Right lobe of liver (tissue), 6 donors: ENCODE results near the gene NVL. TPM values are rescaled to one million over a fixed set of nuclear protein-coding genes. Genes with fewer than 3 reads are reported as not detected.
A peak's percentile ranks its signal among the peaks of the same experiment; 100 is the strongest.

Experiments
- ATAC-seq, 4 donors: fragments of 200-7000 bp; cut with Tn5 transposase; one replicate each; pipeline ENCODE4 v1.9.1; 2020; ENCODE audit warnings: mild to moderate bottlenecking in 4 of 4, moderate library complexity in 4 of 4
- DNase-seq, 3 donors: peaks; one replicate each; pipeline ENCODE4 v3.0.0-alpha.2; 2020
- H3K27ac ChIP-seq, 3 donors: fragments of 200-600 bp; one replicate each; pipeline ENCODE4 v1.8.0; 2022
- H3K27me3 ChIP-seq, 2 donors: fragments of 200-600 bp; one replicate each; pipeline ENCODE4 v1.8.0; 2022
- H3K36me3 ChIP-seq, 4 donors: fragments of 200-600 bp; sonication (generic) in 1 of 4; one replicate each; pipeline versions ENCODE4 v1.5.1 to v1.8.0; 2017 to 2022; ENCODE audit warnings: control low read depth in 1 of 4
- H3K4me1 ChIP-seq, 4 donors: fragments of 200-600 bp; sonication (generic) in 1 of 4; one replicate each; pipeline versions ENCODE4 v1.5.1 to v1.8.0; 2017 to 2022; ENCODE audit warnings: control low read depth in 1 of 4
- H3K4me3 ChIP-seq, 3 donors: fragments of 200-600 bp; one replicate each; pipeline ENCODE4 v1.8.0; 2022
- H3K9me3 ChIP-seq, 4 donors: fragments of 200-600 bp; sonication (generic) in 1 of 4; one replicate each; pipeline versions ENCODE4 v1.5.1 to v1.8.0; 2017 to 2022; ENCODE audit warnings: control low read depth in 1 of 4
- CTCF ChIP-seq, 4 donors: fragments of 200-600 bp in 3 of 4; fragments of 450-650 bp in 1 of 4; IDR thresholded peaks; one replicate each; pipeline versions ENCODE4 v1.5.1 to v1.8.0; 2016 to 2022; ENCODE audit warnings: antibody characterized with exemption in 4 of 4, mild to moderate bottlenecking in 2 of 4
- POLR2A ChIP-seq: fragments of 450-650 bp; IDR thresholded peaks from one replicate; pipeline ENCODE4 v1.6.1; 2017; ENCODE audit warnings: antibody characterized with exemption, mild to moderate bottlenecking
- WGBS: methylation state at CpG from one replicate; pipeline ENCODE4 v1.1.6; 2018; ENCODE audit warnings: low coverage, low lambda C conversion rate; ENCODE audit not compliant: insufficient coverage; ENCODE audit errors: missing lambda C conversion rate; 5-methylcytosine and 5-hydroxymethylcytosine counted together
- intact Hi-C, 2 donors: fragments of 100-400 bp; cut with DNase I; formaldehyde crosslinking; loops; one replicate each; pipeline versions ENCODE4 v1.11.2 to v1.14.1; 2022
- total RNA-seq, 6 experiments: library from RNA; depleted of rRNA in 2 of 6; stranded (reverse); fragments of >200 nt in 2 of 6; fragmentation: NEBNext Ultra II Directional in 3 of 6; extraction: Animal tissue kit (Norgen Biotek cat#: 25700) in 3 of 6; gene quantifications; one replicate each; pipeline versions ENCODE4 v1.1.0 to v1.2.4, GENCODE V29; 2016 to 2023
- donor health status: DM: no; HTN: yes; CAD: no.
- donor health status: DM: no; HTN: no; CAD: no.
- donor health status: DM: no; HTN: no; CAD: no.
- donor health status: DM: no; HTN: yes; CAD: no.
- donor health status: DM: no; HTN: yes; CAD: no.

NVL gene
- total RNA-seq, 6 experiments from 2014 or later, result 4.5 to 8.9 (median 6.8) TPM

GRCh38 chr1:224273641-224274040 lies 56.3 kb downstream of the NVL start:
- ATAC-seq, result peak in 1 of 4 donors; percentile 53
- TF ChIP-seq POLR2A, result no peak
- TF ChIP-seq CTCF (IDR thresholded peaks at IDR 0.05), result no peak
- no peak overlapping the region for H3K4me3 ChIP-seq
- no peaks in the 10 kb centered on the region for H3K4me1 ChIP-seq
- intact Hi-C loops, result no loop called here
- 80% methylated on average over 2 of the region's 2 CpGs for WGBS
- no peaks in the 10 kb centered on the region for H3K27me3 ChIP-seq
- no peak overlapping the region for H3K27ac ChIP-seq
- peaks cover 0 to 13% (median 6%) of the 10 kb centered on the region in 4 donors for H3K36me3 ChIP-seq
- no peak for DNase-seq
- peaks cover 0 to 2% (median 0%) of the 10 kb centered on the region in 4 donors for H3K9me3 ChIP-seq

- peaks cover 0 to 19% (median 8%) of the 10 kb centered on the region in 4 donors for H3K36me3 ChIP-seq
- H3K4me3 ChIP-seq, result no peak overlapping the region
- no peak overlapping the region for H3K27ac ChIP-seq
- no peaks in the 10 kb centered on the region for H3K4me1 ChIP-seq
- H3K27me3 ChIP-seq, result no peaks in the 10 kb centered on the region
- 80% methylated on average over 3 of the region's 3 CpGs for WGBS
- no peak for DNase-seq
- no peak for ATAC-seq
- H3K9me3 ChIP-seq, result peaks cover 0 to 2% (median 0%) of the 10 kb centered on the region in 4 donors
- TF ChIP-seq CTCF (IDR thresholded peaks at IDR 0.05), result no peak
- TF ChIP-seq POLR2A, result no peak
- intact Hi-C loops, result no loop called here
Measured at GRCh38 chr1:224271106-224271505, 58.9 kb downstream of the NVL start.

GRCh38 chr1:224267925-224268324 lies 62.0 kb downstream of the NVL start:
- DNase-seq (no peak), ATAC-seq (no peak)
- intact Hi-C loops, result no loop called here
- Histone ChIP-seq H3K9me3 (peaks cover 0 to 2% (median 0%) of the 10 kb centered on the region in 4 donors), H3K36me3 (peaks cover 0 to 6% (median 3%) of the 10 kb centered on the region in 4 donors), H3K27me3 (no peaks in the 10 kb centered on the region), H3K4me1 (no peaks in the 10 kb centered on the region), H3K4me3 (no peak overlapping the region), H3K27ac (no peak overlapping the region)
- no peak for TF ChIP-seq POLR2A
- TF ChIP-seq CTCF (IDR thresholded peaks at IDR 0.05), result no peak
- WGBS, result 96% methylated on average over 4 of the region's 4 CpGs

GRCh38 chr1:224266915-224267856 lies 62.8 kb downstream of the NVL start:
- no peak overlapping the region for H3K4me3 ChIP-seq
- DNase-seq (no peak), ATAC-seq (no peak)
- no peaks in the 10 kb centered on the region for H3K4me1 ChIP-seq
- intact Hi-C loops, result no loop called here
- no peak for TF ChIP-seq CTCF (IDR thresholded peaks at IDR 0.05)
- no peak for TF ChIP-seq POLR2A
- 93% methylated on average over 10 of the region's 11 CpGs for WGBS
- no peaks in the 10 kb centered on the region for H3K27me3 ChIP-seq
- peaks cover 0 to 6% (median 3%) of the 10 kb centered on the region in 4 donors for H3K36me3 ChIP-seq
- peaks cover 0 to 2% (median 0%) of the 10 kb centered on the region in 4 donors for H3K9me3 ChIP-seq
- no peak overlapping the region for H3K27ac ChIP-seq
